T47D (cell line): ENCODE data around the gene ZNF674.
"Not testable (repeated sequence)": the region's sequence is repeated elsewhere in the genome, so short reads cannot be mapped to it uniquely, and the experiment has no call there.

Source experiments
- DNase-seq, 2 experiments: peaks; one replicate each; pipeline versions ENCODE4 v3.0.0 to v3.0.0-alpha.2; 2011 to 2012; ENCODE audit warnings: low read depth in 1 of 2, low spot score in 1 of 2
- JUND ChIP-seq: IDR thresholded peaks from 2 replicates; pipeline ENCODE4 v1.6.1; 2012; ENCODE audit warnings: low read depth
- in situ Hi-C: cut with HindIII; loops from 2 replicates; pipeline ENCODE4 v1.10.0; 2016; ENCODE audit warnings: low sequenced_read_pairs, low pct_unique_long_range_greater_than_20kb

Gene ZNF674

DNA sequence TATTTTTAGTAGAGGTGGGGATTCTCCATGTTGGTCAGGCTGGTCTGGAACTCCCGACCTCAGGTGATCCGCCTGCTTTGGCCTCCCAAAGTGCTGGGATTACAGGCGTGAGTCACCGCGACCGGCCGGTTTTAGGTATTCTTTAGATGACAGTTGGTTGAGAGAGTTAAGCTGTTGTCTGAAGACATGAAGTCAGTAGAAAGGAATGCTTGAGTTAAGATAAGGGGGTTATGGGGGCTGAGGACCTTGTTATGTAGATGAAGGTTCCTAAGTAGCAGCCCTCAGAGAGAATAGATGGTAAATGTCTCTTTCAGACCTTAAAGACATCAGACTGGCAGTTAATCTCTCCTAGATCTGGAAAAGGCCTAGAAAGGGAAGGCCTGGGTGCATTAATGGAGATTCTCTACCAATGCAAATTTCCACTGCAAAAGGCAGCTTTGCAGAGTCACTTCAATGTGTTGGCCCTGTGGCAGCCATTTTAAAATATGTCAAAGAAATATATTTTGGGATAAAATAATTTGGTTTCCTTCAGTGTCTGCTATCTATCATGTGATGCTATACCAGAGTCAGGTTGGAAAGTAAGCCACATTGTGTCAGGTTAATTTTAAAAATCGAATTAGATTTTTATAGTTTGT is 6.4 kb upstream of the ZNF674 start:
- in situ Hi-C loops = no loop called here
- DNase-seq = no peak

GRCh38 chrX:46549914-46550313 is 4.7 kb upstream of the ZNF674 start:
- in situ Hi-C loops = no loop called here
- no peak for TF ChIP-seq JUND
- DNase-seq = no peak

More for the DNA sequence above, 6.4 kb upstream of the ZNF674 start:
- no peak for TF ChIP-seq JUND

GRCh38 chrX:46547857-46548256 is 2.6 kb upstream of the ZNF674 start:
- no peak for TF ChIP-seq JUND
- in situ Hi-C loops = no loop called here
- no peak for DNase-seq

DNA sequence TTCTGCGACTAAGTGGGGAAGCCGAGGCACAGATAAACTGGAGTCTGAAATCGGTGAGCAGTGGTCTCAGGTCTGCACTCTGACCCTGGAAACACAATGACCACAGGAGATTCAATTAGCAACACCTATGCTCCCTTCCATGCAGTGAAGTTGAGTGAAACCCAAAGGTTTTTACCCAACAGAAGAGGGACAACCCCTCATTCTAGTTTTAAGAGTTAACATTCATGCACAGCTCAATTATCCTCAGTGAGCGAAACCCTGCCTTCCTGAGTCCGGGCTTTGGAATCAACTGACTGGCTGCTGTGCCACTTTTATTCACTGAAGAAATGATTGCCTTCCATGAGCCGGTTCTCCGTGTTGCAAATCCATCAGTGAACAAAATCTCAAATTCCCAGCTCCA is 694 bp downstream of the ZNF674 start:
- DNase-seq, in situ Hi-C loops: not testable (repeated sequence)

- TF ChIP-seq JUND = no peak
- no peak for DNase-seq
- in situ Hi-C loops = no loop called here
These were observed 1.8 kb downstream of the ZNF674 start for GRCh38 chrX:46543441-46543840.

- TF ChIP-seq JUND = no peak
- no peak for DNase-seq
- in situ Hi-C loops = no loop called here
These were observed 13.8 kb downstream of the ZNF674 start for GRCh38 chrX:46531442-46531841.

- DNase-seq, in situ Hi-C loops: not testable (repeated sequence)
These were observed 14.8 kb downstream of the ZNF674 start for GRCh38 chrX:46530404-46530908.

DNA sequence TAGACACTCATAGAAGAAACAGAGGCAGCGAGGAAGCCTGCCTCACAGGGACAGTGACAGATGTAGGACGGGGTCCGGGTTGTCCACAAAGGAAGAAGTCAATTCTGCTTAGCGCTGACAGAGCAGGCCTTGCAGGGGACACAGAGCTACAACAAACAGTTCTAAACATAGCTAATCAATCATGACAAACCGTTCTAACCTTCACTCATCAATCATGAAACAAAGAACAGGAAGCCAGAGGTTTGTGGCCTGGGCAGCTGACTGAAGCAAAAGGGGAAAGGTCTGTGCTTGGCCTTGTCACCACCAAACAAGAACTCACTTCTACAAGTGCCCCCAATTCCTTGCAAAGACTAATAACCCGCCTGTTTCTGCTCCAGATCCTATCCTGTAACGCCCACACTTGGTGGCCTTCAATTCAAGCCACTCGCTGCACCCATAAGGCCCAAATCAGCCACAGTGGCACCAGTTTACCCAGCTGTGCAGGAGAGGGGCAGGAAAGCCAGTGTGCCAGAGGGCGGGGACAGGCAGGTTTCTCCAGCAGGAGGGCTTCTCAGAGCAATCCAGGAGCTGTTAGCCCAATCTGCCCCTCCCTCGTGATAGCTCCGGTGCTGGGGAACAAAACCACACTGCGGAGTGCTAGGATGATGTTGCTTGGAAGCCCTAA is 15.3 kb downstream of the ZNF674 start:
- in situ Hi-C loops, DNase-seq: not testable (repeated sequence)

GRCh38 chrX:46528640-46529039 is 16.6 kb downstream of the ZNF674 start:
- DNase-seq, in situ Hi-C loops: not testable (repeated sequence)

DNA sequence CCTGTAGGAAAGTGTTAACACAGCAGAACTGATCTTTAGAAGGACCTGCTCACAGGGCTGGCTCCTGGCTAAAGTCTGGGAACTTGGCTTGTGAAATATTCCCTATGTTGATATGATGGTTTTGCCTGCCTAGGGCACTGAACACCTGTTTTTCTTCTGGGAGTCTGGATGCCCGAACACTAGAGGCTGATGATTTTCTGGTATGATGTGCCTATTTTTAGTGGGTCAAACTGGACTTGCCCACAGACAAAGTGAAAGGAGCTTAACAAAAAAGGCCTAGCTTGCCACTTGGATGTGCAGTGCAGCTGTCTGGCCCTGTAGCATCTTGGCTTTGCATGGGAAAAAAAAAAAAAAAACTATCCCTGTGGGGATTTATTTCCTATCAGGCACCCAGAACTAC is 39.1 kb downstream of the ZNF674 start:
- in situ Hi-C loops = no loop called here
- DNase-seq = no peak

DNA sequence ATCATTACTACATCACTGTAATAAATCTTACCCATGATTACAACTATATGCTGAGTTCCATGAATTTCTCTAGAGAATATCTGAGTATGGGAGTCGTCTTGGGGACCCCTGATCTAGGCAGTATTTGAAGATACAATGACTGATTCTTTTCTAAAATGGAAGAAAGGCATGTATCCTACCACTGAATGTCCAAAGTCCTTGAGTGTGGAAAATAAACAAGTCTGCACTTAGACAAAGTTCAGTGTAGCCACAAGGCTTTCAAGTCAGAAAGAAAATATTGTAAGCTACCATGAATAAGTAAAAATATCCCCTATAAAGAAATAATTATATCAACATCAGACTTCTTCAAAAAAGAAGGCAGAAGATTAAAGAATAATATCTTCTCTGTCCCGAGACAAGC is 42.4 kb downstream of the ZNF674 start:
- no peak for DNase-seq
- in situ Hi-C loops = no loop called here
- no peak for TF ChIP-seq JUND

More for the DNA sequence above, 39.1 kb downstream of the ZNF674 start:
- no peak for TF ChIP-seq JUND

DNA sequence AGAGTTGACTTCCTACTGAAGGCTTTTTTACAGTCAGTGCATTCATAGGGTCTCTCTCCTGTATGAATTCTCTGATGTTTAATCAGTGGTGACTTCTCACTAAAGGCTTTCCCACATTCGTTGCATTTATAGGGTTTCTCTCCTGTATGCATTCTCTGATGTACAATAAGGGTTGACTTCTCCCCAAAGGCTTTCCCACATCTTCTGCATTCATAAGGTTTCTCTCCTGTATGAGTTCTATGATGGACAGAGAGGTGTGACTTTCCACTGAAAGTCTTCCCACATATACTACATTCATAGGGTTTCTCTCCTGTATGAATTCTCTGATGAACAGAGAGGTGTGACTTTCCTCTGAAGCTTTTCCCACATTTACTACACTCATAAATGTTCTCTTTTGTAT is 45.2 kb downstream of the ZNF674 start:
- no peak for TF ChIP-seq JUND
- no peak for DNase-seq
- in situ Hi-C loops = no loop called here

- TF ChIP-seq JUND = no peak
- DNase-seq = no peak
- in situ Hi-C loops = no loop called here
These were observed 56.5 kb downstream of the ZNF674 start for GRCh38 chrX:46488712-46489111.

- in situ Hi-C loops = no loop called here
- no peak for DNase-seq
- no peak for TF ChIP-seq JUND
These were observed 59.3 kb downstream of the ZNF674 start for GRCh38 chrX:46485897-46486296.

- DNase-seq, in situ Hi-C loops: not testable (repeated sequence)
These were observed 66.6 kb downstream of the ZNF674 start for GRCh38 chrX:46478634-46479033.
